ENCODE results near the gene ZNF836.
A peak's percentile ranks its signal among the peaks of the same experiment; 100 is the strongest.

ZNF836 gene

DNA sequence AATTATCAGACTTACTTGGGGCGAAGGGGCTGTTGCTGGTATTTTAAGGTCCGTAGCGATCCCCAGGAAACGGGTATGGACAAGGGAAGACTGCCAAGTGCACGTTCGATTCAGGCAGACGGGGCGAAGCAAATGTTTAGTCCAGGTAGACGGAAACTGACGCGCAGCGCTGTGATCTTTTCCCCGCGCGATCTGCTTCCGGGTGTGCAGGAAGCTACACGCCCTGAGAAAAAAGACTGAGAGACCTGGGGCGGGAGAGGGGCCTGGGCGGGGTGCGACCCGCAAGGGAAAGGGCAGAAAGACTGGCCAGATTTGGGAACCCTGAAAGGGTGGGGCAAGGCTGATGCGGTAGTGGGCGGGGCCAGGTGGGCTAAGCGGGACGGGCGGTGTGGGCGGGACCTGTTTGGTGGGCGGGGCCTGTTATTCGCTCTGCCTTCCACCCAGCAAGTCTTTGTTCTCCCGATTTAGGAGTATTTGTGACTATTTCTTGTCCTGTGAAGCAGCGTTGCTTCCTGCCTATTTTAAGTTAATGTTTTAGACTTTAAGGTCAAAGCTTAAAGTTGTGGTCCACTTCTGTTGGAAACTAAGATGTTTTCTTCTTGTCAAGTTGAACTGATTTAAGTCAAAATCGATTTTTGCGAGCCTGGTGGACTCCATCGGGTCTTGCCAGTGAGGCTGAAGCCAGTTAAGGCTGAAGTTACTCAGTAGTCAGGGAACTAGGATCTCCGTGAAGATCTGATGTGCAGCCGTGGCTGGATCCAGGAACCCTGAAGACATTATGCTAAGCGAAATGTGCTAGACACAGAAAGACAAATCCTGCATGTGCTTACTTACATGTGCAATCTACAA, at the start of gene ZNF836:
TSS of gene ZNF836 (minus strand) at position 301 of the 849 bp plus-strand sequence. CDS start 3,549 bp downstream, outside the sequence.
- peaks cover 18 to 25% (median 21%) of the 10 kb centered on the region in 10 experiments for H3K4me1 ChIP-seq
- H4K20me1 ChIP-seq: no peaks in the 10 kb centered on the region
- H3K9ac ChIP-seq: peak within 1 kb of the TSS; percentile 81 to 93 (median 87)
- H3K27ac ChIP-seq: peak within 1 kb of the TSS; percentile 57 to 85 (median 77)
- H3K4me2 ChIP-seq: peak within 1 kb of the TSS; percentile 91 to 99 (median 97)
- TF ChIP-seq Cebpa-rat (IDR thresholded peaks at IDR 0.05): no peak
- H3K4me3 ChIP-seq: peak within 1 kb of the TSS; percentile 79 to 97 (median 88)
- peaks cover 23 to 32% (median 31%) of the 10 kb centered on the region in 11 experiments for H3K36me3 ChIP-seq
- H3K9me3 ChIP-seq (replicated peaks in 1 of 11): peaks cover 16 to 51% (median 28%) of the 10 kb centered on the region in 11 experiments; a peak in 21 of 22 replicates
- no peaks in the 10 kb centered on the region for H3K27me3 ChIP-seq

DNA sequence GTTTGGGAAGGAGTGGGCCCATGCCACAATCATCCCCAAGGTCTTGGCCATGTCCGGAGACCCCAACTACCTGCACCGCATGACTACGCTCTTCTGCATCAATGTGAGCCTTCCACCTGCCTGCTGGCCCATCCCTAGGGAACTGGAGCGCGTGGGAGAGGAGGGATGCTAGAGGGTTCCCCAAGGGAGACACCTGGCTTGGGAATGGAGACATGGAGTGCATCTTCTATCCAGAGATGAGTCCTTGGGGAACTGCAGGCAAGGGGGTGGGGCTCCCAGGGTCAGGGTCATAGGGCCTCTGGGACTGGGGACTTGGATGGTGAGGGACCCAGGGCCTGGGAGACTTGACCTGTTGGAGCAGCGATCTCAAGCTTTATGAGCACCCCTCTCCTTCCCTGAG, 49.6 kb upstream of the ZNF836 start:
- H3K4me3 ChIP-seq: no peak overlapping the region
- H4K20me1 ChIP-seq: peaks cover 4 to 71% (median 42%) of the 10 kb centered on the region in 11 experiments; a peak in 20 of 22 replicates
- H3K36me3 ChIP-seq: peaks cover 100% of the 10 kb centered on the region in 11 experiments
- no peaks in the 10 kb centered on the region for H3K27me3 ChIP-seq
- H3K9me3 ChIP-seq (replicated peaks in 1 of 11): no peaks in the 10 kb centered on the region
- H3K9ac ChIP-seq: no peak overlapping the region
- no peak overlapping the region for H3K27ac ChIP-seq
- no peaks in the 10 kb centered on the region for H3K4me1 ChIP-seq
- no peak overlapping the region for H3K4me2 ChIP-seq
- no peak for TF ChIP-seq Cebpa-rat (IDR thresholded peaks at IDR 0.05)

DNA sequence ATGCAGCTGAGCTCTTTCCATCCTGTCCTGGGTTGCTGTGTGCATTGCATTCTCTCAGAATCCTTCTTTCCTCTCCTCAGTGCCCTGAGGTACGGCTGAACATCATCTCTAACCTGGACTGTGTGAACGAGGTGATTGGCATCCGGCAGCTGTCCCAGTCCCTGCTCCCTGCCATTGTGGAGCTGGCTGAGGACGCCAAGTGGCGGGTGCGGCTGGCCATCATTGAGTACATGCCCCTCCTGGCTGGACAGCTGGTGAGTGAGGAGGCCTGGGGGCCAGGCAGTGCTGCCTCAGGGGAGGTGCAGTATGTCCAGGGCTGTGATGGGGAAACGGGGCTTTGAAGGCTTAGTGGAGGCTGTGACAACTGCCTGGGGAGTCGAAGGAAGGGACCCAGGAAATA, 48.2 kb upstream of the ZNF836 start:
- Histone ChIP-seq H3K27me3 (no peaks in the 10 kb centered on the region), H3K36me3 (peaks cover 100% of the 10 kb centered on the region in 11 experiments), H3K4me2 (no peak overlapping the region), H3K4me3 (no peak overlapping the region), H3K9ac (no peak overlapping the region), H3K9me3 (replicated peaks in 1 of 11) (no peaks in the 10 kb centered on the region), H3K27ac (no peak overlapping the region), H3K4me1 (no peaks in the 10 kb centered on the region), H4K20me1 (peaks cover 4 to 72% (median 44%) of the 10 kb centered on the region in 11 experiments; a peak in 20 of 22 replicates)
- no peak for TF ChIP-seq Cebpa-rat (IDR thresholded peaks at IDR 0.05)

DNA sequence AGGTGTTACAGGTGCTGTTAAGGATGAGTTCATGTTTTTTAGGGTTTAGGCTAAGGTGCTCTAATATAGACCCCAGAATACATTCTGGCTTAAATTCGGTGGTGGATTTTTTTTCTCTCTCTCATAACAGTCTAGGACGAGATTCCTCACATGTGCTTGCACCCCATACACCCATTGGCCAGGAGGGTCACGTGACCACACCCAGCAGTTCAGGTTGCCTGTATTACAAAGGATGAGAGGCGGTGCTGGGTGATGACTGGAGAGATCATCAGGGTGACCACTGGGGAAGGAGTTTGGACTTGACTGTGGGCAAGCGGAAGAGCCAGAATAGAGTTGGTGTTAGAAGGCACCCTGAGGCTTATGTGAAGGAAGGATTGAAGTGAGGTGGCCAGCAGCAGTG, 46.2 kb upstream of the ZNF836 start:
- Histone ChIP-seq H3K36me3 (peaks cover 100% of the 10 kb centered on the region in 11 experiments), H3K4me3 (no peak overlapping the region), H3K9ac (no peak overlapping the region), H3K9me3 (replicated peaks in 1 of 11) (no peaks in the 10 kb centered on the region), H3K4me2 (no peak overlapping the region), H3K27me3 (no peaks in the 10 kb centered on the region), H4K20me1 (peaks cover 4 to 87% (median 48%) of the 10 kb centered on the region in 11 experiments; a peak in 20 of 22 replicates), H3K27ac (no peak overlapping the region), H3K4me1 (no peaks in the 10 kb centered on the region)
- no peak for TF ChIP-seq Cebpa-rat (IDR thresholded peaks at IDR 0.05)

DNA sequence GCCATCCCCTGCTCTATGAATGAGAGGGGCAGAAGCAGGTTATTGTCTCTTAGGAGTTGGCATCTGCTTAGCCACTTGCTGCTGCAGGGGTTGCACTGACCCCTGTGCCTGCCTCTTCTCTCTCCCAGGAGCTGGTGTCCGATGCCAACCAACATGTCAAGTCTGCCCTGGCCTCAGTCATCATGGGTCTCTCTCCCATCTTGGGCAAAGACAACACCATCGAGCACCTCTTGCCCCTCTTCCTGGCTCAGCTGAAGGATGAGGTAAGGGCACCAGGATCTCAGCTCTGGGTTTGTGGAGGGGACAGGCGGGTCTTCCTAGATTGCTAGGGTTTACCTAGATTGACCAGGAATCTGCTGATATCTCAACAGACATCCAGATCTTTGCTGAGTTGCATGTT, 45.0 kb upstream of the ZNF836 start:
- H3K4me2 ChIP-seq: no peak overlapping the region
- peaks cover 100% of the 10 kb centered on the region in 11 experiments for H3K36me3 ChIP-seq
- H3K9me3 ChIP-seq (replicated peaks in 1 of 11): no peaks in the 10 kb centered on the region
- no peaks in the 10 kb centered on the region for H3K27me3 ChIP-seq
- H3K4me1 ChIP-seq: no peaks in the 10 kb centered on the region
- H3K9ac ChIP-seq: no peak overlapping the region
- no peak overlapping the region for H3K27ac ChIP-seq
- H4K20me1 ChIP-seq: peaks cover 10 to 90% (median 55%) of the 10 kb centered on the region in 11 experiments; a peak in 20 of 22 replicates
- no peak for TF ChIP-seq Cebpa-rat (IDR thresholded peaks at IDR 0.05)
- H3K4me3 ChIP-seq: no peak overlapping the region

DNA sequence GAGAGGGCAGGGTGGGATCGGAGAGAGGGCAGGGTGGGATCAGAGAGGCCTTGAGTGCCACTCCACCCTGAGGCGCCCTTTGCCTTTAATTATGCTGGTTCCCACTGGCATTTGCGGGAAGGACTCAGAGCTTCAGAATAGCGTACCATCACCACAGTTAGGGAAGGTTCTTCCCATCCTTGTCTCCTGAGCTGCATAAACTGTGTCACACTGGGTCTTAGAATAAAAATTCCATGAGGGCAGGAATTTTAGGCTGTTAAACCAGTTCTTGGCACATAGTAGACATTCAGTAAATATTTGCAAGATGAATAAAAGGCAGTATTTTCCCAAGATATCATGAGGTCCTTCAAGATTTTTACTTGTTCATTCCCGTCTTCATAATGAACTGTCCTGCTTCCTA, 42.8 kb upstream of the ZNF836 start:
- no peaks in the 10 kb centered on the region for H3K27me3 ChIP-seq
- no peak overlapping the region for H3K4me2 ChIP-seq
- H3K9ac ChIP-seq: no peak overlapping the region
- peaks cover 100% of the 10 kb centered on the region in 11 experiments for H3K36me3 ChIP-seq
- no peaks in the 10 kb centered on the region for H3K9me3 ChIP-seq (replicated peaks in 1 of 11)
- H3K27ac ChIP-seq: no peak overlapping the region
- TF ChIP-seq Cebpa-rat (IDR thresholded peaks at IDR 0.05): no peak
- peaks cover 29 to 90% (median 57%) of the 10 kb centered on the region in 11 experiments; a peak in 21 of 22 replicates for H4K20me1 ChIP-seq
- H3K4me1 ChIP-seq: no peaks in the 10 kb centered on the region
- no peak overlapping the region for H3K4me3 ChIP-seq

DNA sequence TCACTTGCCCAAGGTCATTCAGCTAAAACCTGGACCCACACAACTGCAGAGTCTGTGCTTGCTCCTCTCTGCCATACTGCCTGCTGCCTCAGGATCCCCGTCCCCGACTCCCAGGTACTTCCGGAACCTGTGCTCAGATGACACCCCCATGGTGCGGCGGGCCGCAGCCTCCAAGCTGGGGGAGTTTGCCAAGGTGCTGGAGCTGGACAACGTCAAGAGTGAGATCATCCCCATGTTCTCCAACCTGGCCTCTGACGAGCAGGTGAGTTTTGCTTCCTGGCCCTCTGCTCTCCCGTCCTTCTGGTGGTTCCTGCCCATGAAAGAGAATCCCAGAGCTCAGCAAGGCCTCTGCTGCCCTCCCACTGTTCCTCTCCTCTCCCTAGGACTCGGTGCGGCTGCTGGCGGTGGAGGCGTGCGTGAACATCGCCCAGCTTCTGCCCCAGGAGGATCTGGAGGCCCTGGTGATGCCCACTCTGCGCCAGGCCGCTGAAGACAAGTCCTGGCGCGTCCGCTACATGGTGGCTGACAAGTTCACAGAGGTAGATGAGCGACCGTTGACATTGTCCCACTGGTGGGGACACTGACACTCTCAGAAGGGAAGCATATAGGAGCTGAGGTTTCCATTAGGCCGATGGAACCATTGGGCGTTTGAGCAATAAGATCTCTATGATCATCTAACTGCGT, 41.3 kb upstream of the ZNF836 start:
- Histone ChIP-seq H3K4me3 (no peak overlapping the region), H3K36me3 (peaks cover 100% of the 10 kb centered on the region in 11 experiments), H3K9me3 (replicated peaks in 1 of 11) (no peaks in the 10 kb centered on the region), H3K27me3 (no peaks in the 10 kb centered on the region), H3K27ac (no peak overlapping the region), H3K9ac (no peak overlapping the region), H3K4me2 (no peak overlapping the region), H4K20me1 (peaks cover 39 to 90% (median 64%) of the 10 kb centered on the region in 11 experiments; a peak in 21 of 22 replicates), H3K4me1 (no peaks in the 10 kb centered on the region)
- no peak for TF ChIP-seq Cebpa-rat (IDR thresholded peaks at IDR 0.05)

DNA sequence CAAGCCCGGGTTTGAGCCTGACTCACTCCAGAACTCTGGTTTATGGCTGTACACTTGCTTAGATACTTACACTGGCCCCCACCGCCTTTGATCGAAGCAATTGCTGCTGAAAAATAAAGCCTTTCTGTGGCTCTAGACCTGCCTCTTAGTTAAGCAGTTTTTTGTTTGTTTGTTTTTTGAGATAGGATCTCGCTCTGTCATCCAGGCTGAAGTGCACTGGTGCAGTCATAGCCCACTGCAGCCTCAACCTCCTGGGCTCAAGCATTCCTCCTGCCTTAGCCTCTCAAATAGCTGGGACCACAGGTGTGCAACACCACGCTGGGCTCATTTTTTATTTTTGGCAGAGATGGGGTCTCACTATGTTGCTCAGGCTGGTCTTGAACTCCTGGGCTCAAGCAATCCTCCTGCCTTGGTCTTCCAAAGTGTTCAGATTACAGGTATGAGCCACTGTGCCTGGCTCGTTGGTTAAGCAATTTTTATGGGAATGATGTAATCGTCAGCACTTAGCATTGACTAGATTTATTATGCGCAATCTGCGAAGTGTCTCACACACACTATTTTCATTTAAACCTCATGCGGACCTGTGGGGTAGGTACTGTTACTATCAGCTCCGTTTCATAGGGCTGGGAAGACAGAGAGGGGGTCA, 40.6 kb upstream of the ZNF836 start:
- no peak overlapping the region for H3K4me2 ChIP-seq
- no peak overlapping the region for H3K4me3 ChIP-seq
- no peak overlapping the region for H3K9ac ChIP-seq
- no peak overlapping the region for H3K27ac ChIP-seq
- peaks cover 42 to 90% (median 64%) of the 10 kb centered on the region in 11 experiments; a peak in 21 of 22 replicates for H4K20me1 ChIP-seq
- no peaks in the 10 kb centered on the region for H3K9me3 ChIP-seq (replicated peaks in 1 of 11)
- no peaks in the 10 kb centered on the region for H3K4me1 ChIP-seq
- no peaks in the 10 kb centered on the region for H3K27me3 ChIP-seq
- peaks cover 100% of the 10 kb centered on the region in 11 experiments for H3K36me3 ChIP-seq
- TF ChIP-seq Cebpa-rat (IDR thresholded peaks at IDR 0.05): no peak

DNA sequence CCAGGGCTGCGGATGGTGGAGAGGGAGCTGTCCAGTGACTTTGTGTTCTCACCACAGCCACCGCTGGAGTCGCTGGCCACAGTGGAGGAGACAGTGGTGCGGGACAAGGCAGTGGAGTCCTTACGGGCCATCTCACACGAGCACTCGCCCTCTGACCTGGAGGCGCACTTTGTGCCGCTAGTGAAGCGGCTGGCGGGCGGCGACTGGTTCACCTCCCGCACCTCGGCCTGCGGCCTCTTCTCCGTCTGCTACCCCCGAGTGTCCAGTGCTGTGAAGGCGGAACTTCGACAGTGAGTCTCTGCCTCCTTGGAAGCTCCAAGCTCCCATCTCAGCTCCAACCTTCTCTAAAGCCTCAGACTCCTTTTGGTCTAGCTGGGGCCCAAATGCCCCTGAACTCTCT, 39.8 kb upstream of the ZNF836 start:
- no peak overlapping the region for H3K9ac ChIP-seq
- no peak overlapping the region for H3K4me2 ChIP-seq
- no peak overlapping the region for H3K27ac ChIP-seq
- peaks cover 51 to 94% (median 69%) of the 10 kb centered on the region in 11 experiments; a peak in 21 of 22 replicates for H4K20me1 ChIP-seq
- peaks cover 100% of the 10 kb centered on the region in 11 experiments for H3K36me3 ChIP-seq
- H3K27me3 ChIP-seq: no peaks in the 10 kb centered on the region
- H3K4me1 ChIP-seq: no peaks in the 10 kb centered on the region
- H3K9me3 ChIP-seq (replicated peaks in 1 of 11): no peaks in the 10 kb centered on the region
- no peak for TF ChIP-seq Cebpa-rat (IDR thresholded peaks at IDR 0.05)
- H3K4me3 ChIP-seq: no peak overlapping the region
